Stimulated activated CD4-positive, alpha-beta T cell treated with anti-CD3 and anti-CD28 coated beads, Interleukin-4, amount 100 ng/mL, for 48 hours (primary cell): ENCODE results near the gene RASA2.

ENCODE experiments used
- DNase-seq, 2 donors: peaks; one replicate each; pipeline ENCODE4 v3.0.0-alpha.2; 2020; ENCODE audit warnings: low read depth in 2 of 2

The RASA2 gene, protein sequence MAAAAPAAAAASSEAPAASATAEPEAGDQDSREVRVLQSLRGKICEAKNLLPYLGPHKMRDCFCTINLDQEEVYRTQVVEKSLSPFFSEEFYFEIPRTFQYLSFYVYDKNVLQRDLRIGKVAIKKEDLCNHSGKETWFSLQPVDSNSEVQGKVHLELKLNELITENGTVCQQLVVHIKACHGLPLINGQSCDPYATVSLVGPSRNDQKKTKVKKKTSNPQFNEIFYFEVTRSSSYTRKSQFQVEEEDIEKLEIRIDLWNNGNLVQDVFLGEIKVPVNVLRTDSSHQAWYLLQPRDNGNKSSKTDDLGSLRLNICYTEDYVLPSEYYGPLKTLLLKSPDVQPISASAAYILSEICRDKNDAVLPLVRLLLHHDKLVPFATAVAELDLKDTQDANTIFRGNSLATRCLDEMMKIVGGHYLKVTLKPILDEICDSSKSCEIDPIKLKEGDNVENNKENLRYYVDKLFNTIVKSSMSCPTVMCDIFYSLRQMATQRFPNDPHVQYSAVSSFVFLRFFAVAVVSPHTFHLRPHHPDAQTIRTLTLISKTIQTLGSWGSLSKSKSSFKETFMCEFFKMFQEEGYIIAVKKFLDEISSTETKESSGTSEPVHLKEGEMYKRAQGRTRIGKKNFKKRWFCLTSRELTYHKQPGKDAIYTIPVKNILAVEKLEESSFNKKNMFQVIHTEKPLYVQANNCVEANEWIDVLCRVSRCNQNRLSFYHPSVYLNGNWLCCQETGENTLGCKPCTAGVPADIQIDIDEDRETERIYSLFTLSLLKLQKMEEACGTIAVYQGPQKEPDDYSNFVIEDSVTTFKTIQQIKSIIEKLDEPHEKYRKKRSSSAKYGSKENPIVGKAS

GRCh38 chr3:141486746-141487520 is at the start of gene RASA2:
TSS of gene RASA2 (plus strand) at chr3:141487027. CDS start at chr3:141487084, 57 bp downstream.
- peak; percentile 49 to 54 for DNase-seq

- DNase-seq = no peak
These were observed 47.2 kb upstream of the RASA2 start for GRCh38 chr3:141439589-141439988.

DNA sequence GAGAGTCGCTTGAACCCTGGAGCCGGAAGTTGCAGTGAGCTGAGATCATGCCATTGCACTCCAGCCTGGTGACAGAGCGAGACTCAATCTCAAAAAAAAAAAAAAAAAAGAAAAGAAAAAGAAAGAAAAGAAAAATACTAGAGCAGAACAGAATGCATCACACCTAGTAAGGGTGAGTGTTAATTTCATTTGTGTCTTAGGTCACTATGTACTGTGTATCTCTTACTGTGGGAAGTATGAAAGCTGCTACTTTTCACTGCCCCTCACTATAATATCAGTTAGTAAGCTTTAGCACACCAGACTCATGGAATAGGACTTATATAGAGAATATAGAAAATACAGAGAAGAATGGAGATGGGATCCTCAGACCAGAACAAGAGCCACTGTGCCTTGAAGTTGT is 45.9 kb upstream of the RASA2 start:
- DNase-seq = no peak

GRCh38 chr3:141441381-141442364 is 45.2 kb upstream of the RASA2 start:
- peak; percentile 75 to 83 for DNase-seq

DNA sequence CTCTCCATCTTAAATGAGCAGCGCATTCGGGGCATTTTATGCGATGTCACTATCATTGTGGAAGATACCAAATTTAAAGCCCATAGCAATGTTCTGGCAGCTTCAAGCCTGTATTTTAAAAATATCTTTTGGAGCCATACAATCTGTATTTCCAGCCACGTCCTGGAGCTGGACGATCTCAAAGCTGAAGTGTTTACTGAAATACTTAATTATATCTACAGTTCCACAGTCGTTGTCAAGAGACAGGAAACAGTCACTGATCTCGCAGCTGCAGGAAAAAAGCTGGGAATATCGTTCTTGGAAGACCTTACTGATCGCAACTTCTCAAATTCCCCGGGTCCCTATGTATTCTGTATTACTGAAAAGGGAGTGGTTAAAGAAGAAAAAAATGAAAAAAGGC is 44.4 kb upstream of the RASA2 start:
- DNase-seq = no peak

DNA sequence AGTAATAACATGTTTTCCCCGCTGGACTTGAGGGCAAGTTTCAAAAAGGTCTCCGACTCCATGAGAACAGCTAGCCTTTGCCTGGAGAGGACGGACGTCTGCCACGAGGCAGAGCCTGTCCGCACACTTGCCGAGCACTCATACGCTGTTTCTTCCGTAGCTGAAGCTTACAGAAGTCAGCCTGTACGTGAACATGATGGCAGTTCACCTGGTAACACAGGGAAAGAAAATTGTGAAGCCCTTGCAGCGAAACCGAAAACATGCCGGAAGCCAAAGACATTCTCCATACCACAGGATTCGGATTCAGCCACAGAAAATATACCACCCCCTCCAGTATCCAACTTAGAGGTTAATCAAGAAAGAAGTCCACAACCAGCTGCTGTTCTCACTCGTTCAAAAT is 43.9 kb upstream of the RASA2 start:
- no peak for DNase-seq

DNA sequence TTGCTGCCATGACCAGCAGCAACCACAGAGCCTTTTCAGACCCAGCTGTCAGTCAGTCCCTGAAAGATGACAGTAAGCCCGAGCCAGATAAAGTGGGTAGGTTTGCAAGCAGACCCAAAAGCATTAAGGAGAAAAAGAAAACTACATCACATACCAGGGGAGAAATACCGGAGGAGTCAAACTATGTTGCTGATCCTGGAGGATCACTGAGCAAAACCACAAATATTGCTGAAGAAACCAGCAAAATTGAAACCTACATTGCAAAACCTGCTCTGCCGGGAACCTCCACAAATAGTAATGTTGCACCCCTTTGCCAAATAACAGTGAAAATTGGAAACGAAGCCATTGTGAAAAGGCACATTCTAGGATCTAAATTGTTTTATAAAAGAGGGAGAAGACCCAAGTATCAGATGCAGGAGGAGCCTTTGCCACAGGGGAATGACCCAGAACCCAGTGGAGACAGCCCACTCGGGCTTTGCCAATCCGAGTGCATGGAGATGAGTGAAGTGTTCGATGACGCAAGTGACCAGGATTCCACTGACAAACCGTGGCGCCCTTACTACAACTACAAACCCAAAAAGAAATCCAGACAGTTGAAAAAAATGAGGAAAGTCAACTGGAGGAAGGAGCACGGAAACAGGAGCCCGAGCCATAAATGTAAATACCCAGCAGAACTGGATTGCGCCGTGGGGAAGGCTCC is 42.1 kb upstream of the RASA2 start:
- DNase-seq = no peak

DNA sequence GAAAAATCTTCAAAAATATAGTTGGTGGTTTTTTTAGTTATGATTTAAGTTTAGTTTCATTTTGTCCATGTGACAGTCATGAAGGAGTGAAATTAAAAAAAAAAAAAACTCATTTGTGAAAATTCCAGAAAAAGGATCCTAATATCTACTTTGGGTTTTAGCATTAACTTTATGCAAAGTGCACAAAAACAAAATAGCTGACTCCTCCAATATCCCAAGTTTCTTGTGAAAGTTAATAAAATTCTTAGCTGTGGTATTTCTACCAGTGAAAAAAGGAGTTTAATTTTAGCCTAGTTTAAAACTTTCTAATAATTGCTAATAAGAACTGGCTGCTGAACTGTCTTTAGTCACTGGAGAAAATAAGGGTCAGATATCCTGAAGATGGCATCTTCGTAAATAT is 40.8 kb upstream of the RASA2 start:
- no peak for DNase-seq

DNA sequence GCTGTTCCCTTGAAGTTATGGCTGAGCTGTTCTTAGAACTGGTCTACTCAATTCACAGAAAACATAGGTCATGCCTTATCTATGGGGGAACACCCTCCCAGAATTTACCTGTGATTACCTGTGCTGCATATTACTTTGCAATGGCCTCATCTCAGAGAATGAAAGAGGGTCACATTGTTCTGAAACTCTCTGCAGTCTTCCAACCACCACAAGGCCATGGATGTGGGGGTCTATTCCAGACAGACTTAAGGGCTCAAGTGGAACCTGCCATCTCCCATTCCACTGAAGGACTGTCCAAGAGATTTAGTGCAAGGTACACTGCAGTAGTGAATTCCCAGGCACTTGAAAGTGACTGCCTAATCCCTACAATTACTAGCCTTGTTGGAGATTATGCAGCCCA is 40.1 kb upstream of the RASA2 start:
- DNase-seq = no peak

DNA sequence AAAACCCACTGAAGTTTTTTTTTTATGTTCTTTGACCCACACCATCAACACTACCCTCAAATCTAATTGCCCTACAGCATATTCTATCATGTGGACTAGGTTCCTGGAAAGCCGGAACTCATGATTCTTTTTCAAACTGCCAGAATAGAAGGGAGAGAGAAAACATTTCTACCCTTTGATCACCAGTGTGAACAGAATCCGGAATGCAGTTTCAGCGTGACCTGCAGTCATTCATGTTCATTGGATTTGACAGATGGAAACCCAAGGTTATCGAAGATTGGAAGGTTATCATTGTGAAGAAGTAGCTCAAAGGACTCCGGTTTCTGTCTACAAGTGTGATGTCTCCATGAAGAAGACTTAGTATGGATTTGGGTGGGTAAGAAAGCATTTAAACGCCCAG is 39.4 kb upstream of the RASA2 start:
- DNase-seq = no peak

GRCh38 chr3:141448606-141449220 is 38.1 kb upstream of the RASA2 start:
- DNase-seq = no peak

DNA sequence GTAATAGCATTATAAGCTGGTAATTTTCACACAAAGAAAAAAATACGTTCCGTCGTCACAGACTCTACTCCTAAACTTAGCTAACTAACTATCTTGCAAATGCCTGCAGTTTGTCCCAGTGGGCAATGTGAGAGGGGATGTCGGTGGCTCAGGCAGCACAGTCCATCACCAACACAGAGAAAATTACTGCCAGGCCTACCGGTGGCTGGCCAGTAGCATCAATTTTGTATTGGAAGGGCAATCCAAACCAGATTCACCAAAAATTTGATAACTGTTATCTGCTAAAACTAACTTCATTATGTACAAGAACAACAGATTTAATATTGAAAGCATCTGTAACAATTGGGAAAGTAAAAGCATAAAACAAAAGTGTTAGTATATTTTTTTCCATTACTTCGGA is 37.4 kb upstream of the RASA2 start:
- DNase-seq = no peak

DNA sequence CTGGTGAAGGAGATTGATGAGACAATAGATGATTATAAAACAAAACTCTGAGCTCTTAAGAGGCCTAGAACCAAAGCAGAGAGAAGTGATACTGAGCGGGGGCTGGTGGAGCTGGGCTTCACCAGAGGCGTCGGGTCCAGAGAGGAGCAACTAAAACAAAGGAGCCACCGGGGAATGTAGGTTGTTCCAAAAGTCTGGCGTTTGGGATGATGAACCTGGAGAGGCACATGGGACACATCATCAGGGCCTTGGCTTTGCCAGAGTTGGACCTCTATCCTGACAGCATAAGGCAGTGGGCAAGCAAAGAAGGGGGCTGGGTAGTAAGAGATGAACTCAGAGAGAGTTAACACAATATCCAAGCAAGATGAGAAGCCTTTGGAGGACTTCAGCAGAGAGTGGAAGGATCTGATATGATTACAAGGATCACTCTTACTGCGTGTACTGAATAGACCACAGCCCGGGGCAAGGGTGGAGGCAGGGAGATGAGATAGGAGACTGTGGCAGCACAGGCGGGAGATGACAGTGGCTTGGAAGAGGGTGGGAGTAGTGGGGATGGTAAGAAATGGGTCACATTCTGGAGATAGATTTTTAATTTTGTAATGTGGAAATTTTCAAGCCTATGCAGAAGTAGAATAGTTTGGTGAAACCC is 36.0 kb upstream of the RASA2 start:
- DNase-seq = no peak

DNA sequence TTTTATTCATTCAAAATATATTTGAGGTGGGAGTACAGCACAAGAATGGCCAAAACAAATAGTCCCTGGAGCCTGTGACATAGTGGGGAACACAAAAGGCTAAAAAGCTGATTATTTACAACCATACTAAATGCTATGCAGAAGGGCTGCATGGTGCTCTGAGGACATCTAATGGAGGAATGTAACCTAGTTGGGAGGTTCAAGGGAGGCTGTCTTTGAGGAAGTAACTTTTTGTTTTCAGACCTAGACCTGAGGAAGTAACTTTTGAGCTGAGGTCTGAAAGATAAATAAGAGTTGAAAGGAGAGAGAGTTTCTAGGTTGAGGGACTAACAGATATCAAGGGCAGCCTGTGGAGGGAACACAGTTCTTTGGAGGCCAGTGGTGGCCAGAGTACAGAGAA is 34.8 kb upstream of the RASA2 start:
- no peak for DNase-seq

DNA sequence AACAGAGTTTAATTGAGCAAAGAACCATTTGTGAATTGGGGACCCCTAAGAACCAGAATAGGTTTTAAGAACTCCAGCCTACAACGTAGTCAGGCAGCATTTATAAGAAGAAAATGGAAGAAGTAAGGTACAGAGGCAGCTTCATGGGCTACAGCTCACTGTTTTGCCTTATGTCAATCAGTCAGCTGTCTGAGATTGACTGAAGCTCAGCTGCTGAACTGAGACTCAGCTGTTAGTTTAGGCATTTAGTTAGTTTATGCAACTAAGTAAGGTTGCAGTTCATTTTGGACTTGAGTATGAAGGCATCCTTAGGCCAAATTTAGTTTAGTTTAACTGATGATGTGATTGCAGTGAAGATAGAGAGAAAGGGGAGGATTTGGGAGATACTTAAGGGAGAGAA is 34.1 kb upstream of the RASA2 start:
- DNase-seq = no peak

DNA sequence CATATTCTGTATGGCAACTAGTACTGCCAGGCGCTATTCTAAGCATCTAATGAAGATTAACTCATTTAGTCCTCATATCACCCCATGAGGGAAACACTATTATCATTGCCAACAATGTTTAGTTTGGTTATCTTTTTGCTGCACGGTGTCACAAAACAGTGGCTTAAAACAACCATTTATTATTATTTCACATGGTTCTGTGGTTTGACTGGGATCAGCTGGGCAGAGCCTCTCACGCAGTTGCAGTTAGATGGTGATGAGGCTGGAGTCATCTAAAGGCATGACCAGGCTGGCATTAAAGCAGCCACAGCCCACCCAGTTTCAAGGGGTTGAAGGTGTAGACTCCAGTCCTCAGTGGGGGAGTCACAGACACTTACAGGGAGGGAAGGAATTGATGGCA is 32.8 kb upstream of the RASA2 start:
- no peak for DNase-seq

DNA sequence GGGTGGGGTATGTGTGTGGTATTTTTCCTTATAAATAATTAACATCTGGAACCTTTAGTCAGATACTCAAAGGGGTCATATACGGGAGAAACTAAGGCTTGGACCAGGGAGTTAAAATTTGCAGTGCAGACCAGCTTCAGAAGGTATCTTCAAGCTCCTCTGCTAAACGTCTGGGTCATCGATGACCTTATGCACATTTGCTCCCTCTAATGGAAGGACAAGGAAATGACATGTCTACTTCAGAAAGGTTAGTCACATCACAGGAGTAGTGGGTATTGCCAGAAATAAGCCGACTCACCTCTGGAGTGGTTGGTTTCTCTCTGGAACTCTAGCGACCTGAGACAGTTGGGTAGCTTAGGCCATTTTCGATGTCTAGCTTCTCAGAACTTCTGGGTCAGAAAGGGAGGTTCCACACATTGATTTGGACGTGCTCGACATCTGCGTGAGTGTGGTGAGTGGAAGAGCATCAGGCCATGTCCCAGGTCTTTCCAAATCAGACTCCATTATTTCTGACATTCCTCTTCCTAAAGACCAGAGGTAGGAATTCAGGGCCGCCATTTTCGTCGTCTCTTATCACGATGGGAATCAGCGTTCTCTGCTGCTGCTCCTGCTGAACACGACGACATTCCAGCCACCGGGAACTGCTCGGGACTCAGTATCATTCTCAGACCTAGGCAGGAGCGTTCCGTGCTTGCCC is 31.8 kb upstream of the RASA2 start:
- no peak for DNase-seq

DNA sequence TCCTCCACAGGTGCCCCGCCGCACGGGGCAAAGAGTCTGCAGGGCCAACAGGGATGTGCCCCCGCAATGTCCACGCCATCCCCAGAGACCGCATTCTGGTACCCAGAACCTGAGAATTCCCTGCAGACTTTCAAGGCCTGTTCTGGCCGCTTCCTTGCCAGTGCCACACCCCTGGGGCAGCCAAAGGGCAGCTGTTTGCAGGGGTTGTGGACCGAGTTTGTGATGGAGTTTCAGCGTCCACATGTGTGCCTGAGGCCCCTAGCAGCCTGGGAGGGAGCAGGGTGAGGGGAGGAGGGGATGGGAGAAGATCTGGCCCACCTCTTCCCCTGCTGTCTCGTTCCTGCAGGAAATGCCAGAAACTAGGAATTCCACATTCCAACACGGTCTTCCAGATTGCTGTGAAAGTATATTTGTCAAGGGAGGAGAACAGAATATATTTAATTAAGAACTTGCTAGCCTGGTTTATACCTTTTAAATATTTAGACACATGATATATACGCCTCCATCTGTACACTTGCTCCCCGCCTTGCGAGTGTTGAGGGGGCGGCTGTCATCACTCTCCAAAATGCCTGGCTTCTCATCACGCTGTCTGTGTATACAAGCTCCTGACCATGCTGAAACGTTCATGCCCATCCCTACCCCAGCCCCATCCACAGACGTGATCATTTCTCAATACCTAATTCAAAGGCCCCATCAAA is 31.1 kb upstream of the RASA2 start:
- DNase-seq = no peak
